ENCODE data around the gene CCR4.

GRCh38 chr3:32912046-32912445, 39.4 kb upstream of the CCR4 start:
- TF ChIP-seq CTCF (optimal IDR thresholded peaks at IDR 0.05 in 1 of 3, IDR thresholded peaks at IDR 0.05 in 1 of 3, conservative IDR thresholded peaks at IDR 0.05 in 1 of 3; ENCODE audit: extremely low read depth in 1 of 3, insufficient read depth in 2 of 3, low read length in 3 of 3): no peak
- no peak for TF ChIP-seq EZH2 (IDR thresholded peaks at IDR 0.05; ENCODE audit: low read length)

All from keratinocyte (primary cell).